Suprapubic skin (tissue), 3 donors: Measurements from ENCODE around the gene GALE.

ENCODE experiments used
- EP300 ChIP-seq: sonication (generic); formaldehyde crosslinking; IDR thresholded peaks from one replicate; pipeline ENCODE4 v1.6.1; 2017; ENCODE audit warnings: antibody characterized with exemption
- POLR2A ChIP-seq, 2 donors: fragments of 450-650 bp; IDR thresholded peaks; one replicate each; pipeline ENCODE4 v1.6.1; 2017; ENCODE audit warnings: antibody characterized with exemption in 2 of 2, mild to moderate bottlenecking in 2 of 2, moderate library complexity in 2 of 2
- TF ChIP-seq, protein P1 (sequence below), 2 donors: fragments of 200-600 bp in 1 of 2; fragments of 450-650 bp in 1 of 2; sonication (generic) in 1 of 2; IDR thresholded peaks; one replicate each; pipeline ENCODE4 v1.5.1; 2016 to 2019; ENCODE audit warnings: antibody characterized with exemption in 2 of 2, mild to moderate bottlenecking in 1 of 2, moderate library complexity in 1 of 2

DNA sequence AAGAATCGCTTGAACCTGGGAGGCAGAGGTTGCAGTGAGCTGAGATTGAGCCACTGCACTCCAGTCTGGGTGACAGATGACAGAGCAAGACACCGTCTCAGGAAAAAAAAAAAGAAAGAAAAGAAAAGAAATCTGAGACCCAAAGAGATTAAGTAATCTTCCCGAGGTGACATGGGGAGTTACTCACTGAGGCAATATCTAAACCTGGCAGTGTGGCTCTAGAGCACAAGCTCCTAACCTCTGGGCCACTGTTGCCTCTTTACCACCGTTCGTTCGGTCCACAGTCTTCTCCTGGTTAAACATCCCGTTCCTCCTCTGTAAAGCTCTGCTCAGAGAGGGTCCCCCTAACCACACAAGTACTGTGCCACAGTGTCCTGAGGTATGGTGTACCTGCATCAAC lies 23.2 kb upstream of the GALE start:
- TF ChIP-seq POLR2A (IDR thresholded peaks at IDR 0.05): no peak
- no peak for TF ChIP-seq EP300
- TF ChIP-seq, protein P1, sequence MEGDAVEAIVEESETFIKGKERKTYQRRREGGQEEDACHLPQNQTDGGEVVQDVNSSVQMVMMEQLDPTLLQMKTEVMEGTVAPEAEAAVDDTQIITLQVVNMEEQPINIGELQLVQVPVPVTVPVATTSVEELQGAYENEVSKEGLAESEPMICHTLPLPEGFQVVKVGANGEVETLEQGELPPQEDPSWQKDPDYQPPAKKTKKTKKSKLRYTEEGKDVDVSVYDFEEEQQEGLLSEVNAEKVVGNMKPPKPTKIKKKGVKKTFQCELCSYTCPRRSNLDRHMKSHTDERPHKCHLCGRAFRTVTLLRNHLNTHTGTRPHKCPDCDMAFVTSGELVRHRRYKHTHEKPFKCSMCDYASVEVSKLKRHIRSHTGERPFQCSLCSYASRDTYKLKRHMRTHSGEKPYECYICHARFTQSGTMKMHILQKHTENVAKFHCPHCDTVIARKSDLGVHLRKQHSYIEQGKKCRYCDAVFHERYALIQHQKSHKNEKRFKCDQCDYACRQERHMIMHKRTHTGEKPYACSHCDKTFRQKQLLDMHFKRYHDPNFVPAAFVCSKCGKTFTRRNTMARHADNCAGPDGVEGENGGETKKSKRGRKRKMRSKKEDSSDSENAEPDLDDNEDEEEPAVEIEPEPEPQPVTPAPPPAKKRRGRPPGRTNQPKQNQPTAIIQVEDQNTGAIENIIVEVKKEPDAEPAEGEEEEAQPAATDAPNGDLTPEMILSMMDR (IDR thresholded peaks at IDR 0.05): no peak
